Activated CD8-positive, alpha-beta memory T cell treated with anti-CD3 and anti-CD28 coated beads for 4 hours (primary cell): ENCODE results near the gene NAV2.

ENCODE experiments used
- DNase-seq, 2 donors: peaks; one replicate each; pipeline ENCODE4 v3.0.0-alpha.2; 2020; ENCODE audit warnings: low read depth in 2 of 2

NAV2 gene

GRCh38 chr11:19718051-19718450, 5.4 kb downstream of the NAV2 start:
- no peak for DNase-seq

- DNase-seq, result no peak
Observed at GRCh38 chr11:19718951-19719350, 6.3 kb downstream of the NAV2 start.

GRCh38 chr11:19719960-19720359, 7.3 kb downstream of the NAV2 start:
- no peak for DNase-seq

- DNase-seq, result no peak
Observed at GRCh38 chr11:19721176-19721575, 8.5 kb downstream of the NAV2 start.

GRCh38 chr11:19722702-19723101, 10.1 kb downstream of the NAV2 start:
- no peak for DNase-seq

- DNase-seq, result peak in 1 of 2 donors; percentile 18
Observed at GRCh38 chr11:19723572-19724342, 11.1 kb downstream of the NAV2 start.

GRCh38 chr11:19724765-19725164, 12.1 kb downstream of the NAV2 start:
- no peak for DNase-seq

- DNase-seq, result no peak
Observed at GRCh38 chr11:19725379-19726079, 12.9 kb downstream of the NAV2 start.

GRCh38 chr11:19727246-19727645, 14.6 kb downstream of the NAV2 start:
- DNase-seq, result no peak

- no peak for DNase-seq
Observed at GRCh38 chr11:19728436-19728835, 15.8 kb downstream of the NAV2 start.

GRCh38 chr11:19729141-19729540, 16.5 kb downstream of the NAV2 start:
- DNase-seq, result no peak

GRCh38 chr11:19730373-19730772, 17.7 kb downstream of the NAV2 start:
- no peak for DNase-seq

- no peak for DNase-seq
Observed at GRCh38 chr11:19734171-19734570, 21.5 kb downstream of the NAV2 start.

- no peak for DNase-seq
Observed at GRCh38 chr11:19735157-19735908, 22.7 kb downstream of the NAV2 start.

GRCh38 chr11:19735909-19736498, 23.4 kb downstream of the NAV2 start:
- no peak for DNase-seq

GRCh38 chr11:19736831-19737230, 24.2 kb downstream of the NAV2 start:
- no peak for DNase-seq

- DNase-seq, result no peak
Observed at GRCh38 chr11:19737575-19737974, 24.9 kb downstream of the NAV2 start.

- DNase-seq, result no peak
Observed at GRCh38 chr11:19738124-19738523, 25.5 kb downstream of the NAV2 start.

GRCh38 chr11:19739872-19740271, 27.2 kb downstream of the NAV2 start:
- DNase-seq, result no peak

- DNase-seq, result no peak
Observed at GRCh38 chr11:19740586-19740985, 27.9 kb downstream of the NAV2 start.

GRCh38 chr11:19742588-19743292, 30.1 kb downstream of the NAV2 start:
- DNase-seq, result peak; percentile 26 to 41

- no peak for DNase-seq
Observed at GRCh38 chr11:19743622-19744021, 31.0 kb downstream of the NAV2 start.
